Stomach (tissue), 9 donors: ENCODE results near the gene CAMKK2. TPM values are rescaled to one million over a fixed set of nuclear protein-coding genes. Genes with fewer than 3 reads are reported as not detected.

Experiments used
- DNase-seq, 2 donors: peaks; one replicate each; pipeline versions ENCODE4 v3.0.0 to v3.0.0-alpha.2; 2013 to 2019
- H3K27ac ChIP-seq, 5 donors: fragments of 200-600 bp in 4 of 5; sonication (generic) in 4 of 5; one replicate each; pipeline ENCODE4 v1.5.1; 2013 to 2019; ENCODE audit warnings: mild to moderate bottlenecking in 1 of 5, moderate library complexity in 1 of 5
- H3K27me3 ChIP-seq, 3 donors: fragments of 200-600 bp; sonication (generic); one replicate each; pipeline ENCODE4 v1.5.1; 2017 to 2019; ENCODE audit warnings: mixed run types in 1 of 3
- H3K36me3 ChIP-seq, 4 donors: fragments of 200-600 bp; sonication (generic); 1 replicate in 3 of 4; 2 replicates in 1 of 4; pipeline ENCODE4 v1.5.1; 2016 to 2019
- H3K4me1 ChIP-seq, 4 donors: fragments of 200-600 bp; sonication (generic); one replicate each; pipeline ENCODE4 v1.5.1; 2016 to 2019
- H3K4me3 ChIP-seq, 4 donors: fragments of 200-600 bp; sonication (generic) in 3 of 4; one replicate each; pipeline ENCODE4 v1.5.1; 2016 to 2019; ENCODE audit warnings: mild to moderate bottlenecking in 1 of 4
- H3K9me3 ChIP-seq, 4 donors: fragments of 200-600 bp; sonication (generic); one replicate each; pipeline ENCODE4 v1.5.1; 2016 to 2019
- CTCF ChIP-seq, 7 experiments: fragments of 450-650 bp in 4 of 7; fragments of 200-600 bp in 3 of 7; sonication (generic) in 3 of 7; IDR thresholded peaks; one replicate each; pipeline ENCODE4 v1.5.1; 2016 to 2019; ENCODE audit warnings: antibody characterized with exemption in 7 of 7, control low read depth in 2 of 7, mild to moderate bottlenecking in 1 of 7
- EP300 ChIP-seq: sonication (generic); formaldehyde crosslinking; IDR thresholded peaks from one replicate; pipeline ENCODE4 v1.6.1; 2017; ENCODE audit warnings: antibody characterized with exemption
- POLR2A ChIP-seq, 4 donors: fragments of 450-650 bp; IDR thresholded peaks; one replicate each; pipeline ENCODE4 v1.6.1; 2016; ENCODE audit warnings: antibody characterized with exemption in 4 of 4, control low read depth in 2 of 4, mild to moderate bottlenecking in 1 of 4, moderate library complexity in 1 of 4
- POLR2AphosphoS5 ChIP-seq, 3 donors: sonication (generic); formaldehyde crosslinking; IDR thresholded peaks; one replicate each; pipeline ENCODE4 v1.6.1; 2016; ENCODE audit warnings: antibody characterized with exemption in 3 of 3
- WGBS, 5 donors: extraction: QIAGEN DNeasy Blood & Tissue Kit in 3 of 5; methylation state at CpG; one replicate each; pipeline versions ENCODE4 v1.1.5 to v1.1.7; 2013 to 2018; 5-methylcytosine and 5-hydroxymethylcytosine counted together
- intact Hi-C: fragments of 100-400 bp; cut with DNase I; formaldehyde crosslinking; loops from one replicate; pipeline ENCODE4 v1.15.1; 2023; ENCODE audit warnings: low total_unique reads
- polyA plus RNA-seq, 3 donors: library from polyadenylated mRNA; stranded (reverse); fragments of 200-250 nt; gene quantifications; one replicate each; pipeline ENCODE4 v1.2.3, GENCODE V29; 2013
- total RNA-seq, 5 donors: library from RNA; depleted of rRNA; stranded (reverse); fragments of >200 nt; gene quantifications; one replicate each; pipeline versions ENCODE4 v1.1.0 to v1.2.3, GENCODE V29; 2014 to 2016
- donor health status: healthy with polysubstance abuse.
- donor health status: Bipolar disorder and iron deficiency.
- donor health status: healthy.

CAMKK2 gene
- total and polyA plus RNA-seq, 8 donors: 14.9 to 46.4 (median 21.7) TPM

DNA sequence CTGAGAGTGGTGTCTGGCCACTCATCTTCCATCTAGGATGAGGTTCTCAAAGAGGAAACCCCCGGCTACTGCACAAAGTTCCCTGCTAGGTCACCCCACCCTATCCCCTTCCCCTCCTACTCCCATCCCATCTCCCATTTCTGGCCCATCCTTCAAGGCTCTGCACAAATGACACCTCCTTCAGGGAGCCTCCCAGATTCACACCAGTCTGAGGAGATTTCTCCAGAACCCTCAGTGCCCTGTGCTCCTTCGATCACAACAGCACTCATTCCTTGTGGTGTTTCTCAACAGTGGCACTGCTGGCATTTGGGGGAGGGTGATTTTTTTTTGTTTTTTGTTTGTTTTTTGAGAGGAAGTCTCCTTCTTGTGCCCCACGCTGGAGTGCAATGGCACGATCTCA, 2.9 kb downstream of the CAMKK2 start:
- Histone ChIP-seq H3K36me3 (peaks cover 0 to 27% (median 13%) of the 10 kb centered on the region in 4 donors), H3K27ac (no peak overlapping the region), H3K9me3 (no peaks in the 10 kb centered on the region), H3K4me3 (no peak overlapping the region), H3K27me3 (no peaks in the 10 kb centered on the region), H3K4me1 (peaks cover 18 to 66% (median 46%) of the 10 kb centered on the region in 4 donors)
- 85 to 95% (median 89%) methylated on average over 4 of the region's 4 CpGs for WGBS, 5 donors
- no peak for DNase-seq
- intact Hi-C loops: no loop called here
- TF ChIP-seq POLR2AphosphoS5 (IDR thresholded peaks at IDR 0.05) (no peak), CTCF (IDR thresholded peaks at IDR 0.05) (no peak), EP300 (no peak), POLR2A (IDR thresholded peaks at IDR 0.05) (no peak)

DNA sequence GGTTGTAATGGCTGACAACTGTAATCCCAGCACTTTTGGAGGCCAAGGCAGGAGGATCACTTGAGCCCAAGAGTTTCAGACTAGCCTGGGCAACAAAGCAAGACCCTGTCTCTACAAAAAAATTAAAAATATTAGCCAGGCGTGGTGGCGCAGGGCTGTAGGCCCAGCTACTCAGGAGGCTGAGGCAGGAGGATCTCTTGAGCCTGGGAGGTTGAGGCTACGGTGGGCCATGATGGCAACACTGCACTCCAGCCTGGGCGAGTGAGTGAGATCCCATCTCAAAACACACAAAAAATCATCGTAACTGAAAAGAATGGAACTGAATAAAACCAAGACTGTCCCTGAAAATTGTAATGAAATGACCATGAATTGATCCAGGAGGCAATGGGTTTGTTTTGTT, 6.1 kb downstream of the CAMKK2 start:
- Histone ChIP-seq H3K4me1 (peaks cover 22 to 76% (median 45%) of the 10 kb centered on the region in 4 donors), H3K9me3 (no peaks in the 10 kb centered on the region), H3K27ac (peak overlapping the region in 2 of 5 donors; percentile 49 to 70), H3K4me3 (no peak overlapping the region), H3K36me3 (peaks cover 0 to 27% (median 13%) of the 10 kb centered on the region in 4 donors), H3K27me3 (no peaks in the 10 kb centered on the region)
- TF ChIP-seq POLR2AphosphoS5 (IDR thresholded peaks at IDR 0.05): no peak
- TF ChIP-seq EP300: no peak
- no peak for TF ChIP-seq CTCF (IDR thresholded peaks at IDR 0.05)
- TF ChIP-seq POLR2A (IDR thresholded peaks at IDR 0.05): no peak
- 95 to 99% (median 98%) methylated on average over 5 of the region's 5 CpGs for WGBS, 5 donors
- no peak for DNase-seq
- intact Hi-C loops: no loop called here

DNA sequence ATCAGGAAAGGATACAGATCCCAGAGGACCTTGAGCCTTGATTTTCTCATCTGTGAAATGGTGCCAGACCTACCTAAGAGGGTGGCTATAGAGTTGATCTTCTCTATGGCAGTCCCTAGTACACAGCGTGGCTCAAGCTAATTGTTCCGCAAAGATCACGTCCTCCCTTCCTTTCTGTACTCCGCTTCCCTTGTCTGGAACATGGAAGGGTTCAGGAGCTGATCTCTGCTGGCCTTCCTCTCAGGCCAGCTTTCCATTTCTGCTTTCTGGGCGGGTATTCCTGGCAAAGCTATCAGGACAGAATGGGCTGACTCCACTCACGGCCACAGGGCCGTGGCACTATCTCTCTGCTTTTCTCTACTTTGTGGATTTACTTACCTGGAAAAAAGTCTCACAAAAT, 6.5 kb downstream of the CAMKK2 start:
- TF ChIP-seq POLR2AphosphoS5 (IDR thresholded peaks at IDR 0.05) (no peak), CTCF (IDR thresholded peaks at IDR 0.05) (no peak), POLR2A (IDR thresholded peaks at IDR 0.05) (no peak), EP300 (no peak)
- intact Hi-C loops: no loop called here
- WGBS, 5 donors: 85 to 95% (median 92%) methylated on average over 7 of the region's 7 CpGs
- Histone ChIP-seq H3K4me3 (no peak overlapping the region), H3K36me3 (peaks cover 0 to 27% (median 13%) of the 10 kb centered on the region in 4 donors), H3K27ac (peak overlapping the region in 3 of 5 donors; percentile 49 to 70 (median 62)), H3K4me1 (peaks cover 21 to 76% (median 45%) of the 10 kb centered on the region in 4 donors), H3K27me3 (no peaks in the 10 kb centered on the region), H3K9me3 (no peaks in the 10 kb centered on the region)
- no peak for DNase-seq

- no peak for TF ChIP-seq EP300
- TF ChIP-seq CTCF (IDR thresholded peaks at IDR 0.05): no peak
- peaks cover 19 to 76% (median 40%) of the 10 kb centered on the region in 4 donors for H3K4me1 ChIP-seq
- 38 to 56% (median 40%) methylated on average over 9 of the region's 9 CpGs for WGBS, 5 donors
- H3K36me3 ChIP-seq: peaks cover 0 to 27% (median 13%) of the 10 kb centered on the region in 4 donors
- no peaks in the 10 kb centered on the region for H3K9me3 ChIP-seq
- peak overlapping the region in 3 of 5 donors; percentile 49 to 70 (median 62) for H3K27ac ChIP-seq
- intact Hi-C loops: no loop called here
- H3K27me3 ChIP-seq: no peaks in the 10 kb centered on the region
- DNase-seq: peak in 1 of 2 donors; percentile 35
- no peak overlapping the region for H3K4me3 ChIP-seq
Measured at GRCh38 chr12:121288986-121289385, 7.5 kb downstream of the CAMKK2 start.
